Activated gamma-delta T cell (primary cell): ENCODE data around the gene CYBB.

Experiments used
- DNase-seq: peaks from one replicate; lab custom pipeline; 2025; lab: John Stamatoyannopoulos, UW

The CYBB gene

GRCh38 chrX:37786624-37787422, 7.0 kb downstream of the CYBB start:
- no peak for DNase-seq

- DNase-seq: no peak
Observed at GRCh38 chrX:37787423-37787869, 7.6 kb downstream of the CYBB start.

GRCh38 chrX:37796310-37796709, 16.5 kb downstream of the CYBB start:
- DNase-seq: no peak

- no peak for DNase-seq
Observed at GRCh38 chrX:37796805-37797204, 16.9 kb downstream of the CYBB start.

GRCh38 chrX:37799936-37800335, 20.1 kb downstream of the CYBB start:
- no peak for DNase-seq

- DNase-seq: no peak
Observed at GRCh38 chrX:37800717-37801116, 20.9 kb downstream of the CYBB start.

GRCh38 chrX:37802028-37802427, 22.2 kb downstream of the CYBB start:
- DNase-seq: no peak

- no peak for DNase-seq
Observed at GRCh38 chrX:37803057-37803456, 23.2 kb downstream of the CYBB start.

GRCh38 chrX:37809970-37810369, 30.1 kb downstream of the CYBB start:
- DNase-seq: no peak

- DNase-seq: no peak
Observed at GRCh38 chrX:37812110-37812509, 32.3 kb downstream of the CYBB start.

GRCh38 chrX:37813570-37813969, 33.7 kb downstream of the CYBB start:
- DNase-seq: no peak

GRCh38 chrX:37815366-37815765, 35.5 kb downstream of the CYBB start:
- no peak for DNase-seq

- DNase-seq: no peak
Observed at GRCh38 chrX:37816766-37817165, 36.9 kb downstream of the CYBB start.

GRCh38 chrX:37817176-37817575, 37.3 kb downstream of the CYBB start:
- no peak for DNase-seq

GRCh38 chrX:37817579-37817978, 37.7 kb downstream of the CYBB start:
- no peak for DNase-seq

GRCh38 chrX:37818031-37818430, 38.2 kb downstream of the CYBB start:
- DNase-seq: no peak

GRCh38 chrX:37820646-37821045, 40.8 kb downstream of the CYBB start:
- DNase-seq: no peak

GRCh38 chrX:37824491-37825214, 44.8 kb downstream of the CYBB start:
- DNase-seq: no peak

- DNase-seq: no peak
Observed at GRCh38 chrX:37825215-37825842, 45.5 kb downstream of the CYBB start.

- DNase-seq: no peak
Observed at GRCh38 chrX:37829721-37830120, 49.9 kb downstream of the CYBB start.

- DNase-seq: no peak
Observed at GRCh38 chrX:37830371-37830770, 50.5 kb downstream of the CYBB start.

- no peak for DNase-seq
Observed at GRCh38 chrX:37834937-37835336, 55.1 kb downstream of the CYBB start.

GRCh38 chrX:37840931-37841330, 61.1 kb downstream of the CYBB start:
- DNase-seq: no peak
